Smooth muscle cell of bladder (primary cell): ENCODE data around the gene SLC35G2. TPM values are rescaled to one million over a fixed set of nuclear protein-coding genes. Genes with fewer than 3 reads are reported as not detected.

Source experiments
- total RNA-seq: library from RNA; depleted of rRNA; stranded (reverse); fragments of >200 nt; gene quantifications from 2 replicates; pipeline ENCODE4 v1.2.3, GENCODE V29; 2014

SLC35G2 gene
- total RNA-seq = 8.2 and 11.7 TPM in 2 replicates

GRCh38 chr3:136818769-136819391, at the start of gene SLC35G2:
SLC35G2 (plus strand) TSS chr3:136819126; CDS start chr3:136854461, 35,335 bp downstream.

GRCh38 chr3:136861890-136862616, 43.1 kb downstream of the SLC35G2 start, which contains the start of gene NCK1:
NCK1 (plus strand) TSS chr3:136862208; CDS start chr3:136928002, 65,794 bp downstream.

Other genes with a start within 250 kb of the SLC35G2 start
- gene STAG1, start 66.7 kb upstream of the SLC35G2 start, total RNA-seq = 44.9 and 45.8 TPM in 2 replicates
- 52.0 and 53.9 TPM in 2 replicates for gene NCK1, start 43.1 kb downstream of the SLC35G2 start, total RNA-seq
- 2.7 and 12.5 TPM in 2 replicates for gene IL20RB, start 138.9 kb downstream of the SLC35G2 start, total RNA-seq